Fibroblast of skin of left biceps (primary cell): ENCODE data around the gene HMX1.

Experiments used
- DNase-seq, 2 experiments: peaks; one replicate each; pipeline ENCODE4 v3.0.0-alpha.2; 2013; ENCODE audit warnings: low read depth in 2 of 2

Gene HMX1

GRCh38 chr4:8842614-8843013 is 29.0 kb downstream of the HMX1 start:
- no peak for DNase-seq

GRCh38 chr4:8841678-8842268 is 29.9 kb downstream of the HMX1 start:
- no peak for DNase-seq

GRCh38 chr4:8840816-8841455 is 30.7 kb downstream of the HMX1 start:
- no peak for DNase-seq

GRCh38 chr4:8840006-8840793 is 31.4 kb downstream of the HMX1 start:
- DNase-seq = no peak

GRCh38 chr4:8838961-8839431 is 32.6 kb downstream of the HMX1 start:
- no peak for DNase-seq

- DNase-seq = no peak
Observed at GRCh38 chr4:8838296-8838960, 33.2 kb downstream of the HMX1 start.

GRCh38 chr4:8837181-8837841 is 34.3 kb downstream of the HMX1 start:
- no peak for DNase-seq

GRCh38 chr4:8836664-8837171 is 34.9 kb downstream of the HMX1 start:
- no peak for DNase-seq

- no peak for DNase-seq
Observed at GRCh38 chr4:8835521-8836365, 35.9 kb downstream of the HMX1 start.

GRCh38 chr4:8834681-8835220 is 36.9 kb downstream of the HMX1 start:
- no peak for DNase-seq

GRCh38 chr4:8832113-8832915 is 39.3 kb downstream of the HMX1 start:
- no peak for DNase-seq

GRCh38 chr4:8831221-8832112 is 40.2 kb downstream of the HMX1 start:
- DNase-seq = no peak

GRCh38 chr4:8830611-8831200 is 40.9 kb downstream of the HMX1 start:
- no peak for DNase-seq

GRCh38 chr4:8830056-8830455 is 41.6 kb downstream of the HMX1 start:
- DNase-seq = no peak

GRCh38 chr4:8829584-8829983 is 42.1 kb downstream of the HMX1 start:
- DNase-seq = no peak

- no peak for DNase-seq
Observed at GRCh38 chr4:8828869-8829268, 42.8 kb downstream of the HMX1 start.

GRCh38 chr4:8821151-8821950 is 50.3 kb downstream of the HMX1 start:
- no peak for DNase-seq
